Endothelial cell of umbilical vein (primary cell): ENCODE results near the gene PLA2G4B. TPM values are rescaled to one million over a fixed set of nuclear protein-coding genes. Genes with fewer than 3 reads are reported as not detected.

ENCODE experiments used
- BruUV-seq: library from RNA; stranded (reverse); fragments of 400-500 nt; replicated peaks from 2 replicates; lab custom pipeline; 2021; lab: Mats Ljungman, UMichigan
- CTCF ChIA-PET: fragments of 300-600, 350-600 bp; sonication (Branson Sonifier 250); formaldehyde crosslinking; loops from one replicate; lab custom pipeline; 2021; ENCODE audit warnings: antibody characterized with exemption, inconsistent platforms; lab: Charles Lee
- POLR2A ChIA-PET: fragments of 300-600, 350-600 bp; sonication (Branson Sonifier 250); formaldehyde crosslinking; loops from one replicate; lab custom pipeline; 2021; ENCODE audit warnings: antibody characterized with exemption, inconsistent platforms; lab: Charles Lee
- DNase-seq: peaks from one replicate; pipeline ENCODE4 v3.0.0-alpha.2; 2011; ENCODE audit warnings: low read depth, low spot score
- FAIRE-seq: peaks from 2 replicates; lab custom pipeline; 2011; peaks lifted over from hg19 to GRCh38; lab: Jason Lieb, UNC
- H2AFZ ChIP-seq: 2 replicates; pipeline ENCODE4 v1.6.0; 2012; ENCODE audit warnings: low read depth, low read length, control low read depth, inconsistent platforms
- H3K27ac ChIP-seq: 2 replicates; pipeline ENCODE4 v1.5.1; 2011; ENCODE audit warnings: low read depth, mild to moderate bottlenecking, control low read depth, low read length, moderate library complexity; ENCODE audit not compliant: insufficient read depth
- H3K27me3 ChIP-seq, 2 experiments: 2 replicates each; pipeline versions ENCODE4 v1.6.0 to v1.6.1; 2011; ENCODE audit warnings: low read length in 2 of 2, mixed read lengths in 1 of 2; ENCODE audit not compliant: control insufficient read depth in 2 of 2, insufficient read depth in 2 of 2
- H3K36me3 ChIP-seq, 2 experiments: 2 replicates in 1 of 2; 3 replicates in 1 of 2; pipeline ENCODE4 v1.5.1; 2011; ENCODE audit warnings: low read length in 2 of 2, mild to moderate bottlenecking in 1 of 2, moderate library complexity in 1 of 2; ENCODE audit not compliant: control insufficient read depth in 2 of 2, insufficient read depth in 2 of 2; ENCODE audit errors: extremely low read depth in 1 of 2
- H3K4me1 ChIP-seq: 3 replicates; pipeline ENCODE4 v1.5.1; 2011; ENCODE audit warnings: mild to moderate bottlenecking, low read length; ENCODE audit not compliant: control insufficient read depth, insufficient read depth; ENCODE audit errors: extremely low read depth
- H3K4me2 ChIP-seq: 2 replicates; pipeline ENCODE4 v1.6.1; 2011; ENCODE audit warnings: low read length, control low read depth, mixed read lengths; ENCODE audit not compliant: insufficient read depth
- H3K4me3 ChIP-seq, 3 experiments: fragments of 200-600 bp in 1 of 3; sonication (generic), shearing (Covaris generic) in 1 of 3; replicated peaks in 1 of 3; 2 replicates each; pipeline ENCODE4 v1.5.1; 2011 to 2016; ENCODE audit warnings: control low read depth in 3 of 3, low read length in 3 of 3, mild to moderate bottlenecking in 2 of 3, inconsistent platforms in 1 of 3, low read depth in 1 of 3, moderate library complexity in 1 of 3; ENCODE audit not compliant: insufficient read depth in 1 of 3
- H3K79me2 ChIP-seq: 2 replicates; pipeline ENCODE4 v1.6.0; 2012; ENCODE audit warnings: low read length, inconsistent platforms; ENCODE audit not compliant: control insufficient read depth, insufficient read depth
- H3K9ac ChIP-seq: replicated peaks from 2 replicates; pipeline ENCODE3; 2011; ENCODE audit warnings: low read length, control low read depth; ENCODE audit not compliant: insufficient read depth; ENCODE audit errors: extremely low read depth
- H3K9me1 ChIP-seq: replicated peaks from 3 replicates; pipeline ENCODE4 v1.6.0; 2011; ENCODE audit warnings: mild to moderate bottlenecking, low read length; ENCODE audit not compliant: control insufficient read depth, insufficient read depth; ENCODE audit errors: extremely low read depth
- H3K9me3 ChIP-seq: replicated peaks from 2 replicates; pipeline ENCODE4 v1.5.1; 2012; ENCODE audit warnings: low read length, inconsistent platforms; ENCODE audit not compliant: control insufficient read depth, insufficient read depth
- H4K20me1 ChIP-seq: replicated peaks from 2 replicates; pipeline ENCODE3; 2011; ENCODE audit warnings: mild to moderate bottlenecking, low read length; ENCODE audit not compliant: control insufficient read depth, insufficient read depth; ENCODE audit errors: extremely low read depth
- CTCF ChIP-seq, 2 donors: IDR thresholded peaks; 1 replicate in 1 of 2; 2 replicates in 1 of 2; pipeline ENCODE4 v1.5.1; 2011; ENCODE audit warnings: low read length in 2 of 2, mild to moderate bottlenecking in 2 of 2, moderate library complexity in 2 of 2, control low read depth in 1 of 2, inconsistent platforms in 1 of 2, low read depth in 1 of 2; ENCODE audit not compliant: insufficient read depth in 1 of 2; ENCODE audit errors: extremely low read depth in 1 of 2
- EZH2 ChIP-seq: IDR thresholded peaks from 2 replicates; pipeline ENCODE4 v1.6.1; 2012; ENCODE audit warnings: borderline replicate concordance, low read depth, mild to moderate bottlenecking, moderate library complexity, low read length, inconsistent platforms; ENCODE audit not compliant: severe bottlenecking
- FOS ChIP-seq: IDR thresholded peaks from 2 replicates; pipeline ENCODE4 v1.6.1; 2011; ENCODE audit warnings: mild to moderate bottlenecking, low read length, moderate library complexity, borderline replicate concordance; ENCODE audit not compliant: insufficient read depth
- GATA2 ChIP-seq: IDR thresholded peaks from 2 replicates; pipeline ENCODE4 v1.7.0; 2011; ENCODE audit warnings: low read depth, mild to moderate bottlenecking, moderate library complexity, mixed read lengths, low read length; ENCODE audit not compliant: insufficient read length, insufficient read depth
- JUN ChIP-seq: IDR thresholded peaks from 2 replicates; pipeline ENCODE4 v1.6.1; 2011; ENCODE audit warnings: borderline replicate concordance, low read depth; ENCODE audit not compliant: insufficient read length, insufficient read depth
- MYC ChIP-seq: IDR thresholded peaks from one replicate; pipeline ENCODE4 v1.6.1; 2011; ENCODE audit warnings: mild to moderate bottlenecking, low read depth, low read length
- POLR2A ChIP-seq: IDR thresholded peaks from 2 replicates; pipeline ENCODE4 v1.6.1; 2012; ENCODE audit warnings: low read depth, mild to moderate bottlenecking, control low read depth, low read length
- POLR2AphosphoS5 ChIP-seq: IDR thresholded peaks from 2 replicates; pipeline ENCODE4 v1.6.1; 2012; ENCODE audit warnings: low read depth, mild to moderate bottlenecking, control low read depth, low read length, moderate library complexity; ENCODE audit not compliant: insufficient read depth
- dilution Hi-C: fragments of 300-500 bp; cut with MboI; formaldehyde crosslinking; loops from one replicate; pipeline ENCODE4 v1.15.0; 2019; ENCODE audit warnings: low sequenced_read_pairs; ENCODE audit not compliant: extremely low pct_ligation_motif_present
- intact Hi-C: fragments of 100-400 bp; cut with micrococcal nuclease; formaldehyde crosslinking; loops from one replicate; pipeline ENCODE4 v1.10.0; 2022
- polyA plus RNA-seq, 4 experiments: library from polyadenylated mRNA; depleted of rRNA in 3 of 4; stranded (reverse) in 3 of 4; unstranded in 1 of 4; fragments of >200 nt; gene quantifications; 2 replicates each; pipeline versions ENCODE4 v1.2.1 to v1.2.3, GENCODE V29; 2011 to 2012; ENCODE audit warnings: missing spikeins in 1 of 4
- total RNA-seq: library from RNA; stranded (reverse); gene quantifications from 2 replicates; pipeline ENCODE4 v1.2.3, GENCODE V29; 2021
- TF ChIP-seq, protein P1 (sequence below): IDR thresholded peaks from 2 replicates; pipeline ENCODE4 v1.6.1; 2011; ENCODE audit not compliant: insufficient read depth, insufficient read length

The PLA2G4B gene
- total and polyA plus RNA-seq, 2 donors (not counting 3 experiments of a cell fraction or from before 2014, with no cell fraction given) = 4.0 to 7.9 TPM

GRCh38 chr15:41794081-41794480 is 44.6 kb upstream of the PLA2G4B start:
- Histone ChIP-seq H3K27me3 (no peaks in the 10 kb centered on the region), H3K9me3 (no peaks in the 10 kb centered on the region), H3K79me2 (peaks cover 56% of the 10 kb centered on the region), H2AFZ (no peak overlapping the region), H3K27ac (no peak overlapping the region), H3K9ac (no peak overlapping the region), H3K4me3 (no peak overlapping the region), H3K36me3 (no peaks in the 10 kb centered on the region), H4K20me1 (no peaks in the 10 kb centered on the region), H3K4me2 (no peak overlapping the region), H3K9me1 (no peaks in the 10 kb centered on the region), H3K4me1 (peaks cover 61% of the 10 kb centered on the region)
- dilution Hi-C loops (no loop called here), intact Hi-C loops (no loop called here)
- no peak for TF ChIP-seq POLR2AphosphoS5
- no peak for TF ChIP-seq FOS
- no peak for TF ChIP-seq EZH2
- TF ChIP-seq, protein P1, sequence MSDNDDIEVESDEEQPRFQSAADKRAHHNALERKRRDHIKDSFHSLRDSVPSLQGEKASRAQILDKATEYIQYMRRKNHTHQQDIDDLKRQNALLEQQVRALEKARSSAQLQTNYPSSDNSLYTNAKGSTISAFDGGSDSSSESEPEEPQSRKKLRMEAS = no peak
- no peak for TF ChIP-seq JUN
- TF ChIP-seq GATA2 = no peak
- no peak for TF ChIP-seq MYC
- TF ChIP-seq POLR2A = no peak
- no peak for TF ChIP-seq CTCF (IDR thresholded peaks at IDR 0.05; ENCODE audit: extremely low read depth in 1 of 2, insufficient read depth in 1 of 2, low read depth in 1 of 2, low read length in 2 of 2)
- DNase-seq = no peak
- BruUV-seq = no TSS peak
- CTCF ChIA-PET = interaction anchor here (1.0 to 10.8 kb wide), 4 partner anchors 12 to 18 kb away, joined by 4 to 219 read pairs (median 14); partner anchors contain the start of gene MAPKBP1
- POLR2A ChIA-PET = interaction anchor here (0.7 kb wide), 1 partner anchor 14 kb away, joined by 3 read pairs; no protein-coding TSS in a partner anchor
- no peak for FAIRE-seq
